B cell (primary cell): Measurements from ENCODE around the gene ZKSCAN7.

ENCODE experiments used
- EZH2 ChIP-seq: IDR thresholded peaks from 2 replicates; pipeline ENCODE4 v1.6.1; 2012; ENCODE audit warnings: borderline replicate concordance, low read depth, mild to moderate bottlenecking, moderate library complexity, low read length; ENCODE audit not compliant: insufficient read depth, poor library complexity, severe bottlenecking
- TF ChIP-seq, protein P1 (sequence below): fragments of 200-600 bp; IDR thresholded peaks from one replicate; pipeline ENCODE4 v1.8.0; 2022; ENCODE audit warnings: antibody characterized with exemption, mild to moderate bottlenecking

DNA sequence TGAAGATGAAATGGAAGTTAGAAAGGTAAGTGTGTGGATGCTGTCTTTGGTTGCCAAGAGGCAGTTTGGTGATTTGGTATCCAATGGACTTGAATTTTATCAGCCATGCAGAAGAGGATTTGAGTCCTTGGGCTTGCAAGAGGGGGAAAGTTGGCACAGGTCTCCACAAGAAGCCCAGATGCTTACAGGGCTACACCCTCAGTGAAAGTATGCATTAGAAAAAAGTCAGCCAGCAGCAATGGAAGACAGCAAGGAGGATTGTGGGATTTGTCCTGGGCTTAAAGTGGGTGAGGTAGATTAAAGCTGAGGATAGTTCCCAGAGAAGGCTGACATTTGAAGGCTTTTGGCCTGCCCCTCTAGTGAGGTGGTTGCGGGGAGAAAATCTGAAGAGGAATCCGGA, 46.8 kb downstream of the ZKSCAN7 start:
- TF ChIP-seq, protein P1, sequence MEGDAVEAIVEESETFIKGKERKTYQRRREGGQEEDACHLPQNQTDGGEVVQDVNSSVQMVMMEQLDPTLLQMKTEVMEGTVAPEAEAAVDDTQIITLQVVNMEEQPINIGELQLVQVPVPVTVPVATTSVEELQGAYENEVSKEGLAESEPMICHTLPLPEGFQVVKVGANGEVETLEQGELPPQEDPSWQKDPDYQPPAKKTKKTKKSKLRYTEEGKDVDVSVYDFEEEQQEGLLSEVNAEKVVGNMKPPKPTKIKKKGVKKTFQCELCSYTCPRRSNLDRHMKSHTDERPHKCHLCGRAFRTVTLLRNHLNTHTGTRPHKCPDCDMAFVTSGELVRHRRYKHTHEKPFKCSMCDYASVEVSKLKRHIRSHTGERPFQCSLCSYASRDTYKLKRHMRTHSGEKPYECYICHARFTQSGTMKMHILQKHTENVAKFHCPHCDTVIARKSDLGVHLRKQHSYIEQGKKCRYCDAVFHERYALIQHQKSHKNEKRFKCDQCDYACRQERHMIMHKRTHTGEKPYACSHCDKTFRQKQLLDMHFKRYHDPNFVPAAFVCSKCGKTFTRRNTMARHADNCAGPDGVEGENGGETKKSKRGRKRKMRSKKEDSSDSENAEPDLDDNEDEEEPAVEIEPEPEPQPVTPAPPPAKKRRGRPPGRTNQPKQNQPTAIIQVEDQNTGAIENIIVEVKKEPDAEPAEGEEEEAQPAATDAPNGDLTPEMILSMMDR, result no peak
- TF ChIP-seq EZH2, result no peak
